Duodenal mucosa (tissue), 2 donors: ENCODE results near the gene CASTOR1.

Experiments used
- H3K27ac ChIP-seq: one replicate; pipeline ENCODE4 v1.7.0; 2013; ENCODE audit warnings: low read depth, low read length
- H3K27me3 ChIP-seq, 2 donors: one replicate each; pipeline ENCODE4 v1.7.0; 2013; ENCODE audit warnings: low read length in 2 of 2, control low read depth in 1 of 2; ENCODE audit not compliant: insufficient read depth in 2 of 2, control insufficient read depth in 1 of 2
- H3K36me3 ChIP-seq, 2 donors: one replicate each; pipeline ENCODE4 v1.7.0; 2013; ENCODE audit warnings: low read length in 2 of 2, control low read depth in 1 of 2; ENCODE audit not compliant: insufficient read depth in 2 of 2, control insufficient read depth in 1 of 2
- H3K4me1 ChIP-seq, 2 donors: one replicate each; pipeline ENCODE4 v1.7.0; 2013; ENCODE audit warnings: low read length in 2 of 2, control low read depth in 1 of 2; ENCODE audit not compliant: insufficient read depth in 2 of 2, control insufficient read depth in 1 of 2
- H3K4me3 ChIP-seq, 2 donors: one replicate each; pipeline ENCODE4 v1.7.0; 2013; ENCODE audit warnings: low read length in 2 of 2, low read depth in 1 of 2
- H3K9ac ChIP-seq, 2 donors: one replicate each; pipeline ENCODE4 v1.7.0; 2013; ENCODE audit warnings: low read length in 2 of 2, low read depth in 1 of 2
- H3K9me3 ChIP-seq, 2 donors: one replicate each; pipeline ENCODE4 v1.7.0; 2013; ENCODE audit warnings: low read length in 2 of 2, control low read depth in 1 of 2; ENCODE audit not compliant: control insufficient read depth in 1 of 2

CASTOR1 gene

DNA sequence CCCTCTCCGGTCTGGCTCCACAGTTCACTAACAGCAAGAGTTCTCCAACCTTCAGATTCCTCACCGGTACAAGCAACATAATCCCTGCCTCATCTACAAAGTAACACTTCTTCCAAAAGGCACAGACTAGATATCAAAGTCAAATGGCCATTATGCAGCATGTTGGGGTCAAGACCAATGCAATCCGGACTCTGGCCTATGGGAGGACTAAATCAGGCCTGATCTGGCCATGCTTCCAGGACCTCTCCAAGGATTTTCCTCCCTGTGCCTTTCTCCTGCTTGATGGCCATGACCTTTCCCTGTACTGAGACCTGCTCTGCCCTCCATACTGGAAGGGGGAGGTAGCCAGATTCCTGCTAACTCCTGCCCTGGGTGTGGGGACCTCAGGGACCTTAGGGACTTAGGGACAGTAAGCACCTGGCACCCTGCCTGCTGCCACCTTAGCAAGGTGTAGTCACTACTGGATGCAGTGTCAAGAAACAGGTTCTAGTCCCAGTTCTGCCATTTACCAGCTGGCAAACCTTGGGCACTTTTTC lies 30.8 kb upstream of the CASTOR1 start:
- Histone ChIP-seq H3K36me3 (peaks cover 6 to 33% of the 10 kb centered on the region in 2 donors), H3K9me3 (no peaks in the 10 kb centered on the region), H3K4me1 (peaks cover 22 to 39% of the 10 kb centered on the region in 2 donors), H3K27me3 (no peaks in the 10 kb centered on the region), H3K9ac (no peak overlapping the region), H3K27ac (no peak overlapping the region), H3K4me3 (no peak overlapping the region)

DNA sequence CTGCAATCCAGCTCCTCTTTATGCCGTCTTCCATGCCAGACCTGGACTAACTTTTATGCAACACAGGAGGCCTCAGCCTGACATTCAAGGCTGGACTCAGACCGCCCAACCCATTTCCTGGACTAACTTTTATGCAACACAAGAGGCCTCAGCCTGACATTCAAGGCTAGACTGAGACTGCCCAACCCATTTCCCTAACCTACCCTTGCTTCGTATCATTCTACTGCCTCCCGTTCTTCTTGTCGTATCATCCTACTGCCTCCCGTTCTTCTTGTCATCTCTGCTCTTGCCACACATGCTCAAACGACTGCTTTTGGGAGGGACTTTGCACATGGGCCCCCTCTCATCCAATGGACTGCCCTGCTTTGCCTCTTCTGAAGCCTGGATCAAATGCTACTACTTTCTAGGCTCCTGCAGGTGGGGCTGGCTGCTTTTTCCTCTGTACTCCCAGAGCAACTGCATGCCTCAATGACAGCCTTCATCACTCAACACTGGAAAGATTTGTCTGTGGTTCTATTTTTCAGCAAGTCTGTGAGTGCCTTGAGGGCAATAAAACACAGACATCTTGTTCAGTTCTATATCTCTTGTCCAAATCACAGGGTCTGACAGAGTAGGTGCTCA lies 29.6 kb upstream of the CASTOR1 start:
- H3K27me3 ChIP-seq = no peaks in the 10 kb centered on the region
- no peak overlapping the region for H3K4me3 ChIP-seq
- H3K36me3 ChIP-seq = peaks cover 6 to 33% of the 10 kb centered on the region in 2 donors
- H3K9ac ChIP-seq = no peak overlapping the region
- H3K9me3 ChIP-seq = no peaks in the 10 kb centered on the region
- no peak overlapping the region for H3K27ac ChIP-seq
- H3K4me1 ChIP-seq = peaks cover 13 to 35% of the 10 kb centered on the region in 2 donors

DNA sequence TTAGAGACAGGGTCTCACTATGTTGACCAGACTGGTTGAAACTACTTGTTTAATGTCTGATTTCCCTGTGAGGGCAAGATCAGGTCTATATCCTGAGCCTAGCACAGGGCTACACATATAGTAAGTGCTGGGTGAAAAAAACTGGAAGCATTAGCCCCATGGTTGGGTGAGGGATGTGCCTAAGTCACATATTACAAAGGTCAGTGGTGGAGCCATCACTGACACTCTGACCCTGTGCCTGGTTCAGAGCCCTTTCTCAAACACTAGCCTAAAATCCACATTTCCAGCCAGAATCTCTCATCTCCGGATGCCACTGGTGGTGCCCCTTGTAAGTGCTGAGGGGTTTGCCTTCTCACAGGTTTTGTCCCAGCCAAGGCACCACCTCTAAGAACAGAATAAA lies 28.5 kb upstream of the CASTOR1 start:
- Histone ChIP-seq H3K9me3 (no peaks in the 10 kb centered on the region), H3K27ac (no peak overlapping the region)

DNA sequence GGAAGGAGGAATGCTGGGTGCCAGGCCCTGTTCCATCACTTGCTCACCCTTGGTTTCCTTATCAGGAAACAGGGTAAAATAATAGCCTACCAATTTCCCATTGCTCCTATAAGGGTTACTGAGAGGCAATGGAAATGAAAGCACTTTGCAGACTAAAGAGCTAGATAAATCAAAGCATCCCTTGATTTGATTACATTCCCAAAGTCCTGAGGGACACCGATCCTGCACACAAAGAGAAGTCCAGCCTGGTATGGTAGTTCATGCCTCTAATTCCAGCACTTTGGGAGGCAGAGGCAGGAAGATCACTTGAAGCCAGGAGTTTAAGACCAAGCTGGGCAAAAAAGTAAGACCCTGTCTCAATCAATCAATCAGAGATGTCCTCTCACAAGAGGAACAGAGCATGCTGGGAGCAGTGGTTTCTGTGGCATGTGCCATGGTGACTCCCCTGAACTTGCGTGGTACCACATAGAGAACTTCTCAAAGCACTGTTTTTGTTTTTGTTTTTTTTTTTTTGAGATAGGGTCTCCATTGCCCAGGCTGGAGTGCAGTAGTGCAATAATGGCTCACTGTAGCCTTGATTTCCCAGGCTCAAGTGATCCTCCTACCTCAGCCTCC lies 26.8 kb upstream of the CASTOR1 start:
- Histone ChIP-seq H3K4me3 (no peak overlapping the region), H3K36me3 (peaks cover 6 to 30% of the 10 kb centered on the region in 2 donors), H3K27ac (no peak overlapping the region), H3K9me3 (no peaks in the 10 kb centered on the region), H3K4me1 (peaks cover 32 to 56% of the 10 kb centered on the region in 2 donors), H3K27me3 (no peaks in the 10 kb centered on the region), H3K9ac (no peak overlapping the region)

More for the DNA sequence above, 28.5 kb upstream of the CASTOR1 start:
- Histone ChIP-seq H3K36me3 (peaks cover 6 to 33% of the 10 kb centered on the region in 2 donors), H3K4me1 (peaks cover 15 to 41% of the 10 kb centered on the region in 2 donors), H3K4me3 (no peak overlapping the region), H3K9ac (peak overlapping the region in 1 of 2 donors; percentile 6), H3K27me3 (no peaks in the 10 kb centered on the region)

DNA sequence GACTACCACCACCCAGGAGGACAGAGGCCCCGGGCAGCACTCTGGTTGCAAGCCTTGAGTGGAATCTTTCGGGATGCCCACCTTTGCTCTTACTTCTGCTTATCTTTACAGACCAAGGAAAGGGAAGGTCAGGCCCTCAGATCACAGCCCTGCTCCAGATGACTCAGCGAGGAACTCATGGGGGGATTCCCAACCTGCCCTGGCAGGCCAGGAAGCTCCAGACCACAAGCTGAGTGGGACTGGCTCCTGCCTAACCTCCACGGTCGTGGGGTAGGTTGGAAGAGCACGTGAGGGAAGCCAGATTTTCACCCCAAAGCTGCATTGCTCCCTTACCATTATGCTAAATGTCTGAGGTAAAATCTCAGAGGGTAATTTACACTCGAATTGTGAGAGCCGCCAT lies 25.6 kb upstream of the CASTOR1 start:
- no peaks in the 10 kb centered on the region for H3K27me3 ChIP-seq
- H3K36me3 ChIP-seq = peaks cover 6 to 20% of the 10 kb centered on the region in 2 donors
- no peak overlapping the region for H3K9ac ChIP-seq
- no peak overlapping the region for H3K4me3 ChIP-seq
- no peak overlapping the region for H3K27ac ChIP-seq
- H3K4me1 ChIP-seq = peaks cover 44 to 63% of the 10 kb centered on the region in 2 donors
- H3K9me3 ChIP-seq = no peaks in the 10 kb centered on the region

DNA sequence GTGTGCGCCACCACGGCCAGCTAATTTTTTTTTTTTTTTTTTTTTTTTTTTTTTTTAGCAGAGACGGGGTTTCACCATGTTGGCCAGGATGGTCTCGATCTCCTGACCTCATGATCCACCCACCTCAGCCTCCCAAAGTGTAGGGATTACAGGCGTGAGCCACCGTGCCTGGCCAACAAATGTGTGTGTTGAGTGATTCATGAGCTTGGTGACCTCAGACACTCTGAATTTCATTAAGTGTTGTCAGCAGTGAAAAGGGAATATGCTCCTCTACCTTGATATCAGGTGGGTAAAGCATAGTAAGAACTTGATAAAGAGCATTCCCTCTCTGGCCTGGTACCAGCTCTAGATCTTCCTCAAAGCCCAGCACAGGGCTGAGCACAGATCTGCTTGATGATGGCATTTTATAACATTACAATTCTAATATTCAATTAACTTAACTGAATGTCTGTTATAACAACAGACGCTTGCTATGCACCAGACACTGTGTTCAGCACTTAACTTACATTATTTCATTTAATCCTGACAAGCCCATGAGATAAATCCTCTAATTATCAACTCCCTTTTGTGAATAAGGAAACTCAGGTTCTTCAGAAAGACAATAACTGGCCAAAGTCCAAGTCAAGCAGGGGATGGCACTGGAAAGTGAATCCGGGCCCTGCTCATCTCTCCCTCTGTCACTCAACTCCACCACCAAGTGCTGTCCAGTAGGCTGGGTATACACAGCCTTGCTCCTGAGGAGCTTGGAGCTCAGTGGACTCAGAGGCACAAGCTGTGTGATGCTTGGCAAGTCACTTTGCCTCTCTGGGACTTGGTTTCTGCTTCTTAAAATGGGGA lies 24.4 kb upstream of the CASTOR1 start:
- Histone ChIP-seq H3K9me3 (no peaks in the 10 kb centered on the region), H3K36me3 (peaks cover 0 to 8% of the 10 kb centered on the region in 2 donors), H3K27ac (no peak overlapping the region), H3K4me1 (peaks cover 51 to 63% of the 10 kb centered on the region in 2 donors), H3K4me3 (no peak overlapping the region), H3K27me3 (no peaks in the 10 kb centered on the region), H3K9ac (no peak overlapping the region)

DNA sequence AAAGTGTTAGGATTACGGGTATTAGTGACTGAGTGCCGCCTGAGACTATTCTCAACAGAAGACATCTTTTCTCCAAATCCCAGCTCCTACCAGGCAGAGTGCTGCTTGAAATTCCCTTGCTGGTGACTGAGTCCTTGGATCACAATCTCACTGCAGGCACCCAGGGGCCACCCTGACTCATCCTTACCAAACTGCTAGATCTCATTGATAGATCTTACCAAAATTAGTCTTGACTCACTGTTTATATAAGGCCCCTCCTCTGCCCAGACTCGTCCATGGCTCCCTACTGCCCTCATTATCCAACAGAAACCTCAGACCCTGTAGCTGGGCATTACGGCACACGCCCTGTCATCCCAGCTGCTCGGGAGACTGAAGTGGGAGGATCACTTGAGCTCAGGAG lies 22.7 kb upstream of the CASTOR1 start:
- Histone ChIP-seq H3K9me3 (no peaks in the 10 kb centered on the region), H3K4me1 (peaks cover 57 to 77% of the 10 kb centered on the region in 2 donors), H3K27ac (peak overlapping the region; percentile 1), H3K4me3 (no peak overlapping the region), H3K36me3 (no peaks in the 10 kb centered on the region), H3K9ac (no peak overlapping the region), H3K27me3 (no peaks in the 10 kb centered on the region)

DNA sequence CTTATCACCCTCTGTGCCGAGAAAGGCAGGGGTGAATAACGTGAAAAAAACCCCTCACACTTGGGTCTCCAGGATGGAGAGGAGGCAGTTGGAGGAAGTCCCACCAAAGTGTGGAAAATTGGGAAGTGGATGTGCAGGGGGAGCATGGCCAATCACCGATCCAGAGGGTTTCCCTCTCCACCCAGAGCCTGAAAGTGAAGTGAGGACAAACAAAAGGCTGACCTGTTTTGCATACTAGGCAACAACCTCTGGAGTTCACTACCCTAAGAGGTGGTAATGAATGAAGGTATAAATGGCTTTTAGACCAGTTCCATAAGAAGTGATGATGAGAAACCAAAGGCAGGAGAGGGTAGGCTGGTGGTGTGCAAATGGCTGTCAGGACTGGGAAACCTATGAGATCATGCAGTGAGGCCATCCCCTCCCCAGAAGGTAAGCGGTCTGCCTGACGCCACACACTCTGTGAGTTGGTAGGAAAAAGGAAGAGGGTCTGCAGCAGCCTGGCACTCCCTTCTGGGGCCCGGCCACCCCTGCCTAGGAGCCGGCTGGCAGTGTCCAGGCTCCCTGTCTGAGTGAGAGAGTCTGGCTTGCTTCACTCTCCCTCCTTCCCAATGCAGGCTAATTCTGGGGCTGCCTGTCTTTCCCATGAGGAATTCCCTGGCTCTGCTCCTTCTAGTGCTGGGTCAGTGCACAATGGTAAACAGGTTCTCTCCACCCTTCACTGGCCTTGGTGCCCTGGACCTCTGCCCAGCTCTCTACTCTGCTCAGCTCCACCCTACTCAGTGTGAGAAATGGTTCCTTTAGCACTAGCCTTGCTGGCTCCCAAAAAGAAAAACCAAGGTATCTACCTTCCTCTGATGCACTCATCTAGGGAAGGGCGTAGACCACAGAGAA lies 21.8 kb upstream of the CASTOR1 start:
- H3K27ac ChIP-seq = peak overlapping the region; percentile 10
- peaks cover 66 to 82% of the 10 kb centered on the region in 2 donors for H3K4me1 ChIP-seq
- no peaks in the 10 kb centered on the region for H3K36me3 ChIP-seq
- no peaks in the 10 kb centered on the region for H3K27me3 ChIP-seq
- no peaks in the 10 kb centered on the region for H3K9me3 ChIP-seq
- peak overlapping the region in 1 of 2 donors; percentile 0 for H3K9ac ChIP-seq
- H3K4me3 ChIP-seq = no peak overlapping the region

DNA sequence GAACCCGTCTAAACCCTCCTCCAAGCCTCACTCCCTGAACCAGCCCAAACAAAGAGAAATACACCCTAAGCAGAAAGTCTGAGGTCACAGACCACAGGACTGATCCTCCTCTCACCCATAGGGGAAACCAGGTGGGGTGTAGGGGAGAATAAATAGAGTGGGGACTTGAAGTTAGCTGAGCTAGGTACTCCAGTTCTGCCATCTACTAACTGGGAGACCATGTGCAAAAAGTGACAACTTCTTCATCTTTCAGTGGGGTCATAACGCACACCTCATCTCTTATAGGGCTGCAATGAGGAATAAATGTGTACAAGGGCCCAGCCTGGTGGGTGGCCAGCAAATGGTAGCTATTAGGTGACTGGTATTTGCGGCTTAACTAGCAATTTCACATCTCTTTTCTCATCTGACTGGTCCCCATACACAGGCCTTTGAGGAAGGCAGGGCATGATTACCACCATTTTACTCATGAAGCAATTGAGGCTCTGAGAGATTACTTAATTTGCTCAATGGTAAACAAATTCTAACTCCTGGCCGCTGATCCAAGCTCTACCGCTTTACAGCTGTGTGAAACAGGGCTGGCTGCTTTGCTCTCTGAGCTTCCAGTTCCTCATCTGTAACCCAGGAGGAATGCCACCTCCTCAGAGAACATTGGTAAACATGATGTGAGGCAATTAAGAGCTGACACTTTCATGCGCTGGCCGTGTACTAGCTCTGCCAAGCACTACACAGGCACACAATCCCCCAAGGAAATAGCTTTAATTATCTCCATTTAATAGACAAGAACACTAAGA lies 20.8 kb upstream of the CASTOR1 start:
- Histone ChIP-seq H3K4me3 (peak overlapping the region in 1 of 2 donors; percentile 9), H3K4me1 (peaks cover 76 to 85% of the 10 kb centered on the region in 2 donors), H3K27ac (peak overlapping the region; percentile 43), H3K9ac (peak overlapping the region; percentile 0 to 10), H3K9me3 (no peaks in the 10 kb centered on the region), H3K27me3 (no peaks in the 10 kb centered on the region), H3K36me3 (no peaks in the 10 kb centered on the region)
